Measurements from ENCODE around the gene CLEC3A.
"Not testable (repeated sequence)": the region's sequence is repeated elsewhere in the genome, so short reads cannot be mapped to it uniquely, and the experiment has no call there.

The CLEC3A gene, protein sequence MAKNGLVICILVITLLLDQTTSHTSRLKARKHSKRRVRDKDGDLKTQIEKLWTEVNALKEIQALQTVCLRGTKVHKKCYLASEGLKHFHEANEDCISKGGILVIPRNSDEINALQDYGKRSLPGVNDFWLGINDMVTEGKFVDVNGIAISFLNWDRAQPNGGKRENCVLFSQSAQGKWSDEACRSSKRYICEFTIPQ

DNA sequence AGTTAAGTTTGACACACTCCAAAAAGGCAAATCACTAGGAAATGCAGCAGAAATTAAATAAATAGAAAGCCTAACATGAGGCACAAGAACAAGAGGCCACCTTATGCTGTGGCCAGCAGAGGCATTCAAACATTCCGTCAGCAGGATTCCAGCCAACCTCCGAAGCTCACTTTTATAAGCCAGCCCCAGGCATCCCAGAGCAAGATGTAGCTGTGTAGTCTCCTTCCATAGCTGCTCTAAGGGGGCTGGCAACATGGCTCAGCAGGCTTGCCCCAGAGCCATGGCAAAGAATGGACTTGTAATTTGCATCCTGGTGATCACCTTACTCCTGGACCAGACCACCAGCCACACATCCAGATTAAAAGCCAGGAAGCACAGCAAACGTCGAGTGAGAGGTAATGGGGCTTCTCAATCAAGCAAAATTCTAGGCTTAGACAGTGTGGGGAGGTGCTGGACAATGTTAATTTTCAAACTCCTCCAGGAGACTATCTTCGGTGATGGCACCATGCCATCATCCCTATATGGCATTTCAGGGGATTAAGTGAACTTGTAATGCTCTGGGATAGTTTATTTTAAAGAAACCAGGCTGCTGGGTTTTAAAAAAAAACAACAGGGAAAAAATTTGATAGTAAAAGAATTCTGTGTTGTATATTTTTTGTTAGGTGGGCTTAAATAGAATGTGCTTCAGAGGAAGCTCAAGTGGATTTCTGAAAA lies at the start of gene CLEC3A:
Gene CLEC3A, plus strand, starts transcription at position 202 of the 714 bp plus-strand sequence. Its CDS starts 79 bp downstream, at position 281.
- no peaks in the 10 kb centered on the region for H3K4me1 Mint-ChIP-seq (ENCODE audit: low read depth)
- H3K36me3 Mint-ChIP-seq (ENCODE audit: low read depth) = no peaks in the 10 kb centered on the region
- no peak for DNase-seq (ENCODE audit: low spot score)
- peaks cover 10% of the 10 kb centered on the region for H3K27me3 Mint-ChIP-seq (ENCODE audit: low read depth)
- no peak within 1 kb of the TSS for H3K27ac Mint-ChIP-seq
- no peaks in the 10 kb centered on the region for H3K9me3 Mint-ChIP-seq
- no peak within 1 kb of the TSS for H3K4me3 Mint-ChIP-seq

DNA sequence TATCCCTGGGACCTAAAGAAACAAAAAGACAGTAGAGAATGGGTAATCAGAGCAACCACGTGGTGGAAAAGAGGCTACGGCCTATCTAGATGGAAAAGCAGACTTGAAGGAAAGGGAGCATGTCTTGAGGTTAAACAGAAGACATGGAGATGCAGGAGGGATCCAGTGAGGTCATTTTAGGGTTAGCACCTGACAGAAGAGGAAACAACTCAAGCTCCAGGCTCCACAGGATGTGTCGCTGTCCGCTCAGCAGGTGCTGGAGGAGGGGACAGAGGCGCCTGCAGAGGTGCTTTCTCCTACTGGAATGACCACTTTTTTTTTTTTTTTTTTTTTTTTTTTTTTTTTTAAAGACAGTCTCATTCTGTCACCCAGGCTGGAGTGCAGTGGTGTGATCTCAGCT lies 47.5 kb upstream of the CLEC3A start:
- Mint-ChIP-seq H3K27me3 (ENCODE audit: low read depth) (no peaks in the 10 kb centered on the region), H3K9me3 (no peaks in the 10 kb centered on the region), H3K4me3 (no peak overlapping the region), H3K4me1 (ENCODE audit: low read depth) (no peaks in the 10 kb centered on the region), H3K36me3 (ENCODE audit: low read depth) (no peaks in the 10 kb centered on the region), H3K27ac (no peak overlapping the region)
- DNase-seq (ENCODE audit: low spot score) = no peak

DNA sequence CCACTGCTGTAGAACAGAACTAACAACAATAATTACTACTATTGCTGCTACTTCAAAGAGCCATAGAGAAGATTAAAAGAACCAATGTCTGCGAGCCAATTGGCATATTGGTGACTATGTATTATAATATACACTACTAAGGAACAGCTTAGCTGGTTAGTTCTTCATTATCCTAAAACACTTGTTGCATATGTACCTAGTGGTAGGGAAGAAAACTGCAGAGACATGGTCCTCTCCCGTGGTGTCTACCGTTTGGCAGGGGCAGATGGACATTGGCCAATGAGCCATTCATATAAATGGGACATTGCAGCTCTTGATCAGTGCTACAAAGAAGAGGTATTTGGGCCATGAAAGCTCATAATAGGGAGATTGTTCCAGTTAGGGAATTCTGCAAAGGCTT lies 46.4 kb upstream of the CLEC3A start:
- Mint-ChIP-seq H3K27ac (no peak overlapping the region), H3K4me3 (no peak overlapping the region), H3K36me3 (ENCODE audit: low read depth) (no peaks in the 10 kb centered on the region), H3K4me1 (ENCODE audit: low read depth) (no peaks in the 10 kb centered on the region), H3K9me3 (no peaks in the 10 kb centered on the region), H3K27me3 (ENCODE audit: low read depth) (no peaks in the 10 kb centered on the region)
- no peak for DNase-seq (ENCODE audit: low spot score)

DNA sequence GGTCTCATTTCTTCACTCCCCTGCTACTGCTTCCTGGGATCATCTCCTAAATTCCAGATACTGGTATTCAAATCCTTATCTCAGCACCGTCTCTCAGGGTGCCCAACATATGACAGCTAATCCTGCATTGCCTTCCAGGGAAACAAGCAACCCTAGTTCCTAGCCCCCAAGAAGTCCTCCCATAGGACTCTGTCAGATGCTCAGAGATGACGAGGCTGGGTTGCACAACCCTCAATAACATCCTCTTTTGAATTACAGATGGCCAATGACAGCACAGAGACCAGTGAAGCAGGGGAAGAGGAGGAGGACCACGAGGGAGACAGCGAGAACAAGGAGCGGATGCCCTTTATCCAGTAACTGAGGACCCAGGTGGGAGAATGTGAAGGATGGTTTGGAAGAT lies 45.0 kb upstream of the CLEC3A start:
- Mint-ChIP-seq H3K36me3 (ENCODE audit: low read depth) (no peaks in the 10 kb centered on the region), H3K9me3 (no peaks in the 10 kb centered on the region), H3K4me3 (no peak overlapping the region), H3K4me1 (ENCODE audit: low read depth) (no peaks in the 10 kb centered on the region), H3K27me3 (ENCODE audit: low read depth) (no peaks in the 10 kb centered on the region), H3K27ac (no peak overlapping the region)
- no peak for DNase-seq (ENCODE audit: low spot score)

DNA sequence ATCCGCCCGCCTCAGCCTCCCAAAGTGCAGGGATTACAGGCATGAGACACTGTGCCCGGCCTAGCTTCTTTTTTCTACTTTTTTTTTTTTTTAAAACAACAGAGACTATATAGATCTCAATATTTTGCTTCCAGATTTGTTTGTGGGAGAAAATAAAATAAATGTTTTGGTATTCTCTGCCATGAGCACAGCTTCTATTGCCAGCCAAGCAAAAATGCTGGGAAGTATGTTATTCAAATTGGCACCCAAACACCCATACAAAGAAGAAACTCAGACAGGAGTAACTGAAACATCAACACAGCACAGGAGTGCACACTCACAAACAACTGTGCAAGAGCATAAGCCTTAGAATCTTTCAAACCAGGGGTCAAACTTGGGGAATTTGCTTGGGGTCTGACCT lies 37.2 kb upstream of the CLEC3A start:
- no peak for DNase-seq (ENCODE audit: low spot score)
- Mint-ChIP-seq H3K27ac (no peak overlapping the region), H3K9me3 (no peaks in the 10 kb centered on the region), H3K4me3 (no peak overlapping the region), H3K36me3 (ENCODE audit: low read depth) (no peaks in the 10 kb centered on the region), H3K27me3 (ENCODE audit: low read depth) (no peaks in the 10 kb centered on the region), H3K4me1 (ENCODE audit: low read depth) (no peaks in the 10 kb centered on the region)

DNA sequence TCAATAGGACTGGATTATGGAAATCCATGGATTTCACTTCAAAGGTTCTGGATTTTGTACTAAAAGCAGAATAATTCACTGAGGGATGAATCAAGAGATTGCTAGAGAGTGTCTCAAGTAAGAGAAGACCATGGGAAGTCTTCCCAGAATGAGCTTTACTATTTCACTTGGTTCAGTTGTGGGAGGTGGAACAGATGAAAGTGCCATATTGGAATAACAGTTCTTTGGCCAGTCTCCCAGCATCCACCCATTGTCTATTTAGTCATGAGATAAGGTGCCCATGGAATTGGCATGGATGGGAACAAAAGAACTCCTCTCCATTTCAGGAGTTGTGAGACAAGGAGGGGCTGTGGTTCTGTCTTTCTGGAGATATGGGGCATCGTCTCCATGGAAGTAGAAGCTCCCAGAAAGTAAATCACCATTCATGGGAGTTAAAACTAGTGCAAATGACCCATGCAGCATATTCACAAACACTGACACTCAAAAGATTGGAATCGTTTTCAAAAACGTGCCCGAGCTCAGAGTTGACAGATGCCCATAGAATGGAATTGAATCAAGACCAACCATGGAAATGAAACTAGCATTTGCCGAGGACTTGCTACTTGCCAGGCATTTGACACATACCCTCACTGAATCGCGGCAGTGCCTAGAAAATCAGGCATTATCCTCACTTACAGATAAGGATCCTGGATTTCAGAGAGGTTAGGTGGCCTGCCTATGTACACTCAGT lies 36.2 kb upstream of the CLEC3A start:
- H3K9me3 Mint-ChIP-seq = no peaks in the 10 kb centered on the region
- H3K4me1 Mint-ChIP-seq (ENCODE audit: low read depth) = no peaks in the 10 kb centered on the region
- no peaks in the 10 kb centered on the region for H3K27me3 Mint-ChIP-seq (ENCODE audit: low read depth)
- H3K27ac Mint-ChIP-seq = no peak overlapping the region
- no peak overlapping the region for H3K4me3 Mint-ChIP-seq
- no peaks in the 10 kb centered on the region for H3K36me3 Mint-ChIP-seq (ENCODE audit: low read depth)
- DNase-seq (ENCODE audit: low spot score) = no peak

DNA sequence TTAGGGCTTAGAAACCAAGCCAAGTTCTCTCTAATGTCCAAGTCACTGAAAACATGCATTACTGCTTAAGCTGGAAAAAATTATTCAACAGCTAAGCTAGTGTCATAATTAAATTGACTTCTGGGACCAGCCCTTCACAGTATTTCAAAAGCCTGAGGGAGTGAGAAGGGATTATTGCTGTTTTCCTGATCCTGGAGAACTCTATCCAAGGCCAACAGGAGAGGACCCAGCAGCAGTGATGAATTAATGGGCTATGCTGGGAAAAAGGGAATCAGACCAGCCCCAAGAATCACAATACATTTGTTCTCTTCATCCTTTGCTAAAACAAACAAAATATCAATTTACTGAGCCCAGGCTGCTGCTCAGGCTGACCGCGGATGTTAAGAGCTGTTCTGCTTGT lies 34.5 kb upstream of the CLEC3A start:
- no peak overlapping the region for H3K4me3 Mint-ChIP-seq
- no peak for DNase-seq (ENCODE audit: low spot score)
- no peaks in the 10 kb centered on the region for H3K4me1 Mint-ChIP-seq (ENCODE audit: low read depth)
- H3K36me3 Mint-ChIP-seq (ENCODE audit: low read depth) = no peaks in the 10 kb centered on the region
- H3K27ac Mint-ChIP-seq = no peak overlapping the region
- no peaks in the 10 kb centered on the region for H3K27me3 Mint-ChIP-seq (ENCODE audit: low read depth)
- no peaks in the 10 kb centered on the region for H3K9me3 Mint-ChIP-seq

DNA sequence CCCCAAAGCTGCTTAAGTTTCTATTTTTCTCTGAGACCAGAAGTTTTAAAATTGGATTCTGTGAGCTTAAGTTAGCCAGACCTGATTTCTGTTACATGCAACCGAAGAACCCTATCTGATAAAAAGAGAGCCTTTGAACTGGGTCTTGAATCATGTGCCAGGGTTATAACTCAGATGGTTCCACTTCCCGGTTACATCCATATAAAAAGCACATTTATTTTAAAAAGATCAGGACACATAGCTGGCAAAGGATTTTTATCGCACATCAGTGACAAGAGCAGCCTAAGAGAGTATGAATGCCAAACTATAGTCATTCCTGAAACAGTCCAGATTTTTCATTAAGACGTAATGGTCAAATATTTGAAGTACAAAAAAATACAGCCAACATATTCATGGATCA lies 32.5 kb upstream of the CLEC3A start:
- Mint-ChIP-seq H3K9me3 (no peaks in the 10 kb centered on the region), H3K27ac (no peak overlapping the region), H3K36me3 (ENCODE audit: low read depth) (no peaks in the 10 kb centered on the region), H3K4me1 (ENCODE audit: low read depth) (no peaks in the 10 kb centered on the region), H3K27me3 (ENCODE audit: low read depth) (no peaks in the 10 kb centered on the region), H3K4me3 (no peak overlapping the region)
- no peak for DNase-seq (ENCODE audit: low spot score)

DNA sequence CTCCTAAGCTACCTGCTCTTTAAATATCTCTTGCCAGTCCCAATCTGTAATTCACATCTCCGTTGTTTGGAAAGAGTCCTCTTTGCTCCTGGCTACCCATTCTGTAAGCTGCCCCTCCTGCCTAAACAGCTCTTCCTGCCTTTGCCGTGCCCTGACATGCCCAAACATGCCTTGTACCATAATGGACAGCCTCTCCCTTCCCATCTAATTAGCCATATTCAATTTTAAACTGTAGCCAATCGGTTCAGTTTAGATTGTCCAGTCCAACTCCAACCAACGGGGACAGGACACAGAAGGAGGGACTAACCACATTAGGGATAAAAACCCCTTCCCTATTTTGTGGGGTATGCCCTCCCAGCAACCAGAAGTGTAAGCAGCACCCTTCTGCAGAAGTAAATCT lies 30.6 kb upstream of the CLEC3A start:
- Mint-ChIP-seq H3K27ac (no peak overlapping the region), H3K36me3 (ENCODE audit: low read depth) (no peaks in the 10 kb centered on the region), H3K9me3 (peaks cover 7% of the 10 kb centered on the region)

DNA sequence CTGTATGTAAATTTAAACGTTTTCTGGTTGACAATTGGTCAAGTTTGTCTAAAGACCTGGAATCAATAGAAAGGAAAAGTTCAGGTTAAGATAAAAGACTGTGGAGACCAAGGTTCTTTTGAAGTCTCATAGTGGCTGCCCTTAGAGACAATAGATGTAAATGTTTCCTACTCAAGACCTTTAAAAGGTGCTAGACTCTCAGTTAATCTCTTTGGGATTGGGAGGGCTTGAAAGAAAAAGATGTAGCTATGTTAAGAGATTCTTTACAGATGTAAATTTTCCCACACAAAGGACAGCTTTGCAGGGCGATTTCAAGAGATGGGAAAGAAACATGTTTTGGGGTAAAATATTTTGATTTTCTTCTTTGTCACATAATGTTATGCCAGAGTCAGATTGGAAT lies 30.0 kb upstream of the CLEC3A start:
- not testable (repeated sequence) for DNase-seq (ENCODE audit: low spot score); H3K4me1 Mint-ChIP-seq (ENCODE audit: low read depth); H3K4me3 Mint-ChIP-seq; H3K27ac Mint-ChIP-seq; H3K36me3 Mint-ChIP-seq (ENCODE audit: low read depth); H3K27me3 Mint-ChIP-seq (ENCODE audit: low read depth)
- peaks cover 11% of the 10 kb centered on the region for H3K9me3 Mint-ChIP-seq

More for the DNA sequence above, 30.6 kb upstream of the CLEC3A start:
- H3K27me3 Mint-ChIP-seq (ENCODE audit: low read depth) = no peaks in the 10 kb centered on the region
- H3K4me1 Mint-ChIP-seq (ENCODE audit: low read depth) = no peaks in the 10 kb centered on the region
- H3K4me3 Mint-ChIP-seq = no peak overlapping the region
- no peak for DNase-seq (ENCODE audit: low spot score)

DNA sequence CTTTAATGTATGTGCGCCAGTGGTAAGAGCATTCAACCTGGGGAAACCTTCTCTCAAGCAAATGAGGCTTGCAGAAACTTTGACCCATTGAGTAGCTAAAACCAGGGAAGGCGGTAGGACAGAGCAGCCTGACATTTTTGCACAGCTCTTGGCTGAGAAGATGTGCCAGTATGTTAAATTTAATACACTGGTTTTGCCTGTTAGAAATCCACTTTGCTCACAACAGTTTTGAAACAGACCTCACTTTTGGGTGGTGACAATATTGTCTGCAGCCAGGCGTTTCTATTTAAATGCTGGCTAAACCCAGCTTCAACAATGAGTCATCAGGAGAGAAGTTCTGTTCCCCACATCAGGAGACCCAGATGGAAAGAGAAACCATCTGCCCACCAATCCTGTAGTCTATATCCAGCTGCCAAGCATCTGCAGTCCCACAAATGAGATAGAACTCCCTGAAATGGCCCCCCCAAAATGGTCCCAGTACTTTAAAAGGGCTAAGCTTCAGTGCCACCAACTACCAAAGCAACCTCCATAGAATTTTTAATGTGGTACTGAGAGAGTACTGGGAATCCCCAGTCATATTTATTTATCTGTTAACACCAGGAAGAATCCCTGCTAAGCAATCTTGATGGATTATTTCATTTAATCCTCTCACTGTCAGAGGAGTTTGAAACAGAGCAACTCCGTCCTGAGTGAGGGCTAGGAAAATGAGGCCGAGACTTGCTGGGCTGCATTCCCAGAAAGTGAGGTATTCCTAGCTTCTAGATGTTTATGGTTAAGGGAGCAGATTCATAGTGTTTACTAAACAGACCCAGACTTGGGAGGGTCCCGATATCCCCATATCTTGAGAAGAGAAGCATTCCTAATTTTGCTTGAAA lies 29.0 kb upstream of the CLEC3A start:
- Mint-ChIP-seq H3K27ac (no peak overlapping the region), H3K9me3 (peaks cover 11% of the 10 kb centered on the region), H3K36me3 (ENCODE audit: low read depth) (no peaks in the 10 kb centered on the region), H3K4me1 (ENCODE audit: low read depth) (no peaks in the 10 kb centered on the region), H3K27me3 (ENCODE audit: low read depth) (no peaks in the 10 kb centered on the region), H3K4me3 (no peak overlapping the region)
- DNase-seq (ENCODE audit: low spot score) = no peak

DNA sequence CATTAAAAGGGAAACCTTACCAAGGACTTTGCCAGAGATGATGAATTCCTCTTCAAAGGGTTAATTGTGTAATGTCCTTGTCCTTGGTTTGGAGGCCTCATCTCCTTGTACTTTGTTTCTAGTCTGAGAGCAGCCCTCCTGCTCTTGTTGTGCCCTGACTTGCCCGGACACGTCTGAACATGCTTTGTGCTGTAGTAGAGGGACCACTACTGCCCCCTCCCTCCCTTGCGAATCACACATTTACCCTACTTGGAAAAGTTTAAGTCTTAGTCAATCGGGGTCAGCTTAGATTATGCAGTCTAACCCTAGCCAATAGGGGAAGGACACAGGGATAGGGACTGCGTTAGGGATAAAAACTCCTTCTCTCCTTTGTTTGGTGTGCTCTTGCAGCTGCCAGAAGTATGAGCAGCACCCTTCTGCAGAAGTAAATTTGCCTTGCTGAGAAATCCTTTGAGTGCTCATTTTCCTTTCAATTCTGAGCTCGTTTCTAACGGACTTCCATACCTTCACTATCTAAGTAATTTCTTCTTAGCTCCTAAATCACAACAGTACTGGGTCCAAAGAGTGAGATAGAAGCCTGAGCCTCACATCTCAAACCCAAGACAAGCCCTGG lies 26.4 kb upstream of the CLEC3A start:
- Mint-ChIP-seq H3K4me3 (no peak overlapping the region), H3K4me1 (ENCODE audit: low read depth) (no peaks in the 10 kb centered on the region), H3K27me3 (ENCODE audit: low read depth) (no peaks in the 10 kb centered on the region), H3K27ac (no peak overlapping the region), H3K36me3 (ENCODE audit: low read depth) (no peaks in the 10 kb centered on the region), H3K9me3 (peaks cover 11% of the 10 kb centered on the region)
- DNase-seq (ENCODE audit: low spot score) = no peak

DNA sequence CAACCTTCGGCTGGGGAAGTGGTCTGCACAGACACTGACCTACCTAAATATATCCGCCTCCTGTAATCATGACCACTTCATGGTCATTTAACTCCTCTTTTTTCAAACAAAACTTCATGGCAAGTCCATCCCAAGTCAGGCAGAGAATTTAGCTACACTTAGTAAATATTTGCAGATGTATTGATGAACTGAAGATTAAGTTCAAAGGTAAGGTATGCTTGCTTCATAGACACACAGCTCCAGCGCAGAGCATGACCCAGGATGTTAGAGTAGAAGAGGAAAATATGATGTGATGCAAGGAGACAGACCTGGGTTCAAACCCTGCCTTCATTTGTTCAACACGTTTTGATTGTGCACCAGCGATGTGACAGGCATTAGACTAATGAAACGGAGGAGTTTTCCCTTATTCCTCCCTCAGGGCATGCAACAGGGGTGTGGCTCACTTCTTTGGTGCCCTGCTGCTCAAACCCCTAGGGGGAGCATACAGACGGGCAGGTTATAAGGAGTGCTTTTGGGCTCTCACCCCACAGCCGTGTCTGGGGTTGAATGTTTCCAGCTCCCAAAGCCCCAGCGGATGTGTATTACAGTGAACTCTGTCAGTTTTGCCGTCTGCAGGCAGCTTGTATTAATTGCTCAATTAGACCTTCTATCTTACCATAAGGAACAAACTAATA lies 23.9 kb upstream of the CLEC3A start:
- no peak for DNase-seq (ENCODE audit: low spot score)
- Mint-ChIP-seq H3K27ac (no peak overlapping the region), H3K4me1 (ENCODE audit: low read depth) (peaks cover 4% of the 10 kb centered on the region), H3K4me3 (no peak overlapping the region), H3K27me3 (ENCODE audit: low read depth) (no peaks in the 10 kb centered on the region), H3K36me3 (ENCODE audit: low read depth) (no peaks in the 10 kb centered on the region), H3K9me3 (peaks cover 11% of the 10 kb centered on the region)
